Measurements from ENCODE around the gene GMIP.

Gene GMIP

GRCh38 chr19:19580418-19580817 lies 63.0 kb downstream of the GMIP start:
- Histone ChIP-seq H3K27me3 (ENCODE audit: low read depth) (no peaks in the 10 kb centered on the region), H3K4me3 (no peak overlapping the region), H3K4me1 (peaks cover 4% of the 10 kb centered on the region; the same call in 1 of the 2 replicates), H3K36me3 (replicated peaks) (no peaks in the 10 kb centered on the region), H3K9me3 (no peaks in the 10 kb centered on the region)
- in situ Hi-C loops (cut with MboI; ENCODE audit: low sequenced_read_pairs) = no loop called here
- no peak for DNase-seq (ENCODE audit: low spot score in 2 of 2)

- in situ Hi-C loops (cut with MboI; ENCODE audit: low sequenced_read_pairs) = no loop called here
- no peak for DNase-seq (ENCODE audit: low spot score in 2 of 2)
- Histone ChIP-seq H3K9me3 (no peaks in the 10 kb centered on the region), H3K36me3 (replicated peaks) (no peaks in the 10 kb centered on the region), H3K4me1 (no peaks in the 10 kb centered on the region), H3K4me3 (no peak overlapping the region), H3K27me3 (ENCODE audit: low read depth) (no peaks in the 10 kb centered on the region)
Observed at GRCh38 chr19:19579533-19580361, 63.7 kb downstream of the GMIP start.

Data from HAP-1 (cell line).